Germinal center (tissue), 1 donor: ENCODE data around the gene KIAA1755.
A peak's percentile ranks its signal among the peaks of the same experiment; 100 is the strongest.

ENCODE experiments used
- DNase-seq: peaks from one replicate; pipeline ENCODE4 v3.0.0; 2012; ENCODE audit warnings: mixed read lengths, low spot score

KIAA1755 gene, protein sequence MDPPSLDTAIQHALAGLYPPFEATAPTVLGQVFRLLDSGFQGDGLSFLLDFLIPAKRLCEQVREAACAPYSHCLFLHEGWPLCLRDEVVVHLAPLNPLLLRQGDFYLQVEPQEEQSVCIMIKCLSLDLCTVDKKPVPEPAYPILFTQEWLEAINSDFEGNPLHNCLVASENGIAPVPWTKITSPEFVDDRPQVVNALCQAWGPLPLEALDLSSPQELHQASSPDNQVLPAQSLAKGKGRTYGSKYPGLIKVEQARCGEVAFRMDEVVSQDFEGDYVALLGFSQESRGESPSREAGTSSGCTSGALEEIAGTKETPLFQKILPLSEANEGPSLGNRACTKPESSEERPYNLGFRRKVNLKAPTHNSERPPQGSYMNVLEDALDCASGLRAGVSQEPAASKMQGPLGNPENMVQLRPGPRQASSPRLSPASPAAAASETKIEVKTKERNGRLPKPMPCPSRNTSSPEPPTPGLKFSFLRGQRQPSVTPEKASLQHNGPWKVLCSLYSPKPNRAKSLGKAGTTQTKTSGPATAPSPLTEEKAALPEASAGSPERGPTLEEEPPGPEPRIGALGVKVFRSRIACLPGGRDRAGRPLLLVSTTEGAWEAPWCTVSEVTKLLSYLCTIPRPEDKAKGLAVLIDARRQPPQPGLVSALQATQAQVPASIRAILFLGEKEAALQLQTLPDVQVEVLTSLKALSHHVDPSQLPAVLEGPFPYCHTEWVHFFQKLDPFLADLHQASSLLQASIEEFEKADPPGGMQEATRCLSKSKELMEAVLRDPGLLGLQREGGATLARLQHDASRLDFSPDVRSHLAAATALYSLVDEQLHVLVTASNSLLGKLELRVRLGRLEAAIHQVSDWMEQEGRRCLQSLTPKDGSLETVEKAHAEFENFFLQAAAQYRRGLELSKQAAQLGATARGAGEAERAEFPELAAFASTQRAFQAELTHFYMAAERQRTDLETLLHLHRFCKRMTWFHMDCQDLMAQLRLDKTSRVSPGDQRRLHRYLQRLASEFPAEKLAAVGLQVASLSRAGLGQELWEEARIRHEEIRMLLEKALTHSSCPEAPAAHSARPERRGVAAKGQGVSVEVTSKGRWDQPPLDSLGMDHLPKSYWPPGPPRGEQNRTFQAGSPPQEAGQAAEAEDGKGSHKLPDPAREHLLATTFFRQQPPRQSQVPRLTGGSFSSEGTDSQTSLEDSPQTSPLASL

GRCh38 chr20:38260378-38261053, at the start of gene KIAA1755:
Gene KIAA1755, minus strand, starts transcription at chr20:38260735. Its CDS starts 235 bp downstream, at chr20:38260500.
- DNase-seq = no peak

DNA sequence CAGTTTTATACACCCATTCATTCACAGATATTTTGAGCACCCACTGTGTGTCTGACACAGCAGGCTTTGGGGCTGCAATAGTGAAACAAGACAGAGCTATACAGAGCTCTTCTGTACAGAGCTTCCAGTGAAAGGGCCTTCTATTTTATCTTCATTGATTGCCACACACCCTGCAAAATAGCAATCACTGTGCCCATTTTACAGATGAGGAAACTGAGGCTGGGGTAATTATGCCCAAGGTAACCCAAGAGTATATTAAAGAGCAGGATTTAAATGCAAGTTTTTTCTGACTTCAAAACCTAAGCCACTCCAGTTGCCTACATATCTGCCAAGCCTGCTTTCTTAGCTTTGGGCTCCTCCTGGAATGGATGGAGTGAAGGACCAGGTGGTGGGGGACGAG, 47.9 kb upstream of the KIAA1755 start:
- DNase-seq = no peak

DNA sequence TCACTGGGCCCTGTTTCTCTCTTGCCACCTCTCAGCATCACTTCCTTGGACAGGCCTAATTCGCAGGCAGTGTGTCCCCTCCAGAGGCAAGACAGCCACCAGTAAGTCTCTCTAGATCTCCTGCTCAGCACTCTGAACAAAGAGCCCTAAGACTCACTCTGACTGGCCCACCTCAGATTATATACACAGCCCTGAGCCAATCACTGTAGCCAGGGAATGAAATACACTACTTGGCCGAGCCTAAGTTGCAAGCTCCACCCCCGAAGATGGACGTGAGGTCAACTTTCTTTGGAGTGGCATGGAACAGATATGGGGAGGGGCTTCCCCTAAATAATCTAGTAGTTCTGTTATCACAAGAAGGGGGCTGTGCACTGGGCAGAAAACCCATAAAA, 47.5 kb upstream of the KIAA1755 start:
- DNase-seq = no peak

- DNase-seq = no peak
Observed at GRCh38 chr20:38307371-38308046, 47.0 kb upstream of the KIAA1755 start.

GRCh38 chr20:38306379-38306778, 45.8 kb upstream of the KIAA1755 start:
- DNase-seq = no peak

GRCh38 chr20:38305541-38305940, 45.0 kb upstream of the KIAA1755 start:
- DNase-seq = no peak

- peak; percentile 27 for DNase-seq
Observed at GRCh38 chr20:38304845-38305447, 44.4 kb upstream of the KIAA1755 start.

DNA sequence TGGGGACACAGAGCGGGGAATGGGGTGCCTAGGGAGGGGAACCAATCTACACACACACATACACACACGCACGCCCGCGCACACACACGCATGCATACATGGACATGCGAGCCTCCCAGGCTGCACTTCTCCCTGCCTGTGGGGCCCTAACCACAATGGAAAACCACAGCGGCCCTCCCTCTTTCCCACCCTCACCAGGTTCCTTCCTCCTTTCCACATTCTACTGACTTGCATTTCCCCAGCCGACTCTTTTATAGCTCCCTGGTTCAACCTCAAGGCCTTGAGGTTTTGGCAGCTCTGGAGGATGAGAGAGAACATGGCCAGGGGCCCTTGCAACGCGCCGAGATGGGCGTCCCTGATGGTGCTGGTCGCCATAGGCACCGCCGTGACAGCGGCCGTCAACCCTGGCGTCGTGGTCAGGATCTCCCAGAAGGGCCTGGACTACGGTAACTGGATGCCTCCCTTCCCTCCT, 43.4 kb upstream of the KIAA1755 start, which contains the start of gene BPI:
TSS of gene BPI (plus strand) at position 249 of the 472 bp plus-strand sequence. CDS start at position 317, 68 bp downstream.
- no peak for DNase-seq

DNA sequence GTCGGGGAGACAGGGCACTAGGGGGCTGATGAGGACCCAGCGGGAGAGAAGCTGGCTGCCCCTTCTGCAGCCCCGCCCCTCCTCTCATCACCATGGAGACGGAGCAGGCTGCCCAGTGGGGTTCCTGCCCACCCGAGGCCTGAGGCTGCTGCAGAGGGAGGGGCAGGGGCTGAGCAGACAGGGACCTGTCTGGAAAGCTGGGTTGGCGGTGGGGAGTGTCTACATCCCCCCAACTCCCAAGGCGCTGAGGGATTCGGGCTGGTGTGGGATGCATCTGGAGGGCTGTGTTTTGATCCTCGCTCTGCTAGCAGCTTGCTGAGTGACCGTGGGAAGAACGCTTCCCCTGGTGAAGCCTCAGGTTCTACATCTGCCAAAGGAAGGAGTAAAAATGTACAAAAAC, 42.3 kb upstream of the KIAA1755 start:
- no peak for DNase-seq

DNA sequence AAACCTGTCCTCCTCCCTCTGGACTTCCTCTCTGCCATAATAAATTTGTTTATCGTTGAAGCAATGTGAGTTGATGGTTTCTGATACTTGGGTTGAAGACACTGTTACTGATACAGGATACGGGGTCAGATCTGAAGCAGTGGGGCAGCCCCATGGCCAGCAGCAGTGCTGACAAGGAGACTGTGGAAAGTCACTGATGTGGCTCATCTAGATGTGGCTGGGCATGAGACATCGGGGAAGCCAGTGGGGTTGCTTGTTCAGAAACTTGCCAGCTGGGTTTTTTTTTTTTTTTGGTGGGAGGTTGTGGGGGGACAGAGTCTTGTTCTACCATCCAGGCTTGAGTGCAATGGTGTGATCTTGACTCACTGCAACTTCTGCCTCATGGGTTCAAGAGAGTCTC, 40.8 kb upstream of the KIAA1755 start:
- DNase-seq = no peak

DNA sequence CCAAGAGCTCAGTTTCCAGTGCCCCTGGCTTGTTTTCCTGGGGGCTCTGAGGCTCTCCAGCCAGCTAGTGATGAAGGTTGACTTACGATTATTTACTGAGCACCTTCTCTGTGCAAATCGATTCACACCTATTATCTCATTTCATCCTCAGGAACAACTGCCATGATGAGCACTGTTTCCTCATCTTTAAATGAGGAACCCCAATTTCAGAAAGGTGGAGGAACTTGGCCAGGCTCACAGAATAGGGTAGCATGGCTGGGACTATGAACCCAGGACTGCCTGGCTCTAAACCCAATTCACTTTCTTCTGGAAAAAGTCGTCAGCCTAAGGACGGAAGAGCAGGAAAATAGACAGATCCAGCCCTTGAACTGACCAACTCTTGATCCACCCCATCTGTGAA, 39.9 kb upstream of the KIAA1755 start:
- DNase-seq = no peak

DNA sequence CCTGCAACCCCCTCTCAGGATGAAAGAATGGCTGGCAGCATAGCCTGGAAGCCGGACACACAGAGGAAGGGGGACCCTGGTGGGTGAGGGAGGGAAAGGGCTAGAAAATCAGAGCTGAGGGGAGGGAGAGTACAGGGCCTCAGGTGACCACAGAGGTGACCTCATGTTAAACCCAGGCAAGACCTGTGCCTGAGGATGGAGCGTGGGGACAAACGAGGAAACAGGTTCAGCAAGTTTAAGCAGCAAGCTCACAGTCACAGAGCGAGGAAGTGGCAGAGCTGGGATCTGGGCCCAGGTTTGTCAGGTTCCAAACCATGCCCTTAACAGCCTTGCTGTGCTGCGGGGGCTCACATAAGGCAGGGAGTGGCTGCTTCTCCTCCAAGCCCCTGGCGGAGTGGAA, 39.4 kb upstream of the KIAA1755 start:
- DNase-seq = no peak

GRCh38 chr20:38298768-38299288, 38.3 kb upstream of the KIAA1755 start:
- DNase-seq = no peak

- DNase-seq = no peak
Observed at GRCh38 chr20:38297916-38298674, 37.6 kb upstream of the KIAA1755 start.

DNA sequence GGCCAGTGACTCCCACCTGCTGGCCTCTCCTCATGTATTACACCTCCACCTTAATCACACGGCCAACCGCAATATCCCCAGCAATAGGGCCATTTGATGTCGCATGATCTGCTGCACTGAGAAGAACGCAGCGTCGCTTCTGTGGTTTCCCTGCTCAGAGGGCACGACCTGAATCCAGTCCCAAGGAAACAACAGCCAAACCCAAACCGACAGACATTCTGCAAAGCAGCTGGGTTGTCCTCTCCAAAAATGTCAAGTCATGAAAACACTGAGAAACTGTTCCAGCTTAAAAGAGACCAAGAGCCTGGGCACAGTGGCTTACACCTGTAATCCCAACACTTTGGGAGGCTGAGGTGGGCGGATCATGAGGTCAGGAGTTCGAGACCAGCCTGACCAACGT, 35.9 kb upstream of the KIAA1755 start:
- no peak for DNase-seq

DNA sequence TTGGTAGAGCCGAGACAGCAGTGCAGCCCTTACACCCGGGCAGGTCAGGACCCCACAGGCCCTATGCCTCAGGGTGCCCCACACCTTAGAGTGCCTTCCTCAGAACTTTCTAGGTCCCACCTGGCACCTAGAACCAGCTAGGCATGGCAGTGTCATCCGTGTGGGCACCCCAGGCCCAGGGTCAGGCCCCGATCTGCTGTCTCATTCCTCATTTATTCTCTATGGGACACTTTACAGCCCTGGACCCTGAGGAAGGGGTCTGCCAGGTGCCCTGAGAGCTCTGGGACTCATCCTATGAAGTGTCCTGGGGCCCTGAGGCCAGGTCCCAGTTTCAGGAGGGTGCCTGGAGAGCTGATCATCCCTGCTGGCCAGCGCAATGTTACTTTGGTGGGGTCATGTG, 35.3 kb upstream of the KIAA1755 start:
- DNase-seq = no peak

DNA sequence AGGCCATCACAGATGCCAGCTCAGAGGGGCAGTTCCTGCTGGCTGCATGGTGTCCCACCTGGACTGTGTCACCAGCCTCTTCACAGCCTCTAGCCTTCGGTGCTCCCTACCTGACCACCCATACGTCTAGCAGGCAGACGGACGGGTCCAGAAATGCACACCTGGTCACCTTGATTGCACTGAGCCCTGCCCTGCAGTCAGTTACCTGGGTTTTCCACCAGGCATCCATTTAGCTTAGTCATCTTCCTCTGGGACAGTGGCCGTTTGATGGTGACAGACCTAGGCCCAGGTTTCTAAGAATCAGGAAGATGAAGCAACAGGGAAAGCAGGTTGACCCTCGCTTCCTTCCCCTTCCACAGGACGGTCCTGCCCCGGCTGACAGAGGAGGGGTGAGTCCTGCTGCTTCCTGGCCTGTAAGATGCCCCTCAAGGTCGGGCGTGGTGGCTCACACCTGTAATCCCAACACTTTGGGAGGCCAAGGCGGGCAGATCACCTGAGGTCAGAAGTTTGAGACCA, 33.6 kb upstream of the KIAA1755 start:
- DNase-seq = no peak

- no peak for DNase-seq
Observed at GRCh38 chr20:38293491-38294065, 33.0 kb upstream of the KIAA1755 start.

DNA sequence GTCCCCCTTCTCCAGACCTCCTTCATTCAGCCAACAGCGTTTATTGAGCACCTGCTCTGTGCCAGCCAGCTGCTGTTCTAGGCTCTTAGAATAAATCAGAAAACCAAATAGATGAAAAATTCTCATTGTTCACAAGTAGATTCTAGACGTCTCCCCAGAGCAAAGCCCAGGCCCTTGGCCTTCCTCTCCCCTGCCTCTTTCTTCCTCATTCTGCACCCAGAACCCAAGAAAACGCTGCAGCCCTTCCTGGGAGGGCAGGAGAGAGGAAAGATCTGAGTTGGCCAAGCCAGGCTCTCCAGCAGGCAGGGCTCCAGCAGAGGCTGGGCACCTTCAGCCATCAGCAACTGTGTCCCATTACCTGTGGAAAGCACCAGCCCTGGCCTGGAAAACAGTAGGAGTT, 31.4 kb upstream of the KIAA1755 start:
- no peak for DNase-seq
